Sigmoid colon (tissue), 4 donors: ENCODE data around the gene LRCH4.

Experiments used
- CTCF ChIP-seq, 4 experiments: fragments of 450-650 bp in 3 of 4; fragments of 200-600 bp in 1 of 4; IDR thresholded peaks; one replicate each; pipeline ENCODE4 v1.5.1; 2016 to 2019; ENCODE audit warnings: antibody characterized with exemption in 4 of 4, mild to moderate bottlenecking in 3 of 4, moderate library complexity in 2 of 4
- EP300 ChIP-seq, 4 donors: sonication (generic); formaldehyde crosslinking; IDR thresholded peaks; one replicate each; pipeline ENCODE4 v1.6.1; 2017; ENCODE audit warnings: antibody characterized with exemption in 4 of 4
- POLR2A ChIP-seq, 2 donors: fragments of 450-650 bp; IDR thresholded peaks; one replicate each; pipeline ENCODE4 v1.6.1; 2016; ENCODE audit warnings: antibody characterized with exemption in 2 of 2, mild to moderate bottlenecking in 2 of 2, moderate library complexity in 2 of 2

GRCh38 chr7:100567031-100567730, 18.7 kb downstream of the LRCH4 start:
- no peak for TF ChIP-seq POLR2A (IDR thresholded peaks at IDR 0.05)
- no peak for TF ChIP-seq CTCF (IDR thresholded peaks at IDR 0.05)
- TF ChIP-seq EP300 (IDR thresholded peaks at IDR 0.05), result no peak
